Stimulated activated CD8-positive, alpha-beta memory T cell treated with anti-CD3 and anti-CD28 coated beads, Interleukin-4, amount 100 ng/mL, for 24 hours (primary cell): Measurements from ENCODE around the gene TSPYL6.
"Not testable (repeated sequence)": the region's sequence is repeated elsewhere in the genome, so short reads cannot be mapped to it uniquely, and the experiment has no call there.

Source experiments
- DNase-seq: peaks from one replicate; pipeline ENCODE4 v3.0.0-alpha.2; 2020; ENCODE audit warnings: low read depth

Gene TSPYL6

DNA sequence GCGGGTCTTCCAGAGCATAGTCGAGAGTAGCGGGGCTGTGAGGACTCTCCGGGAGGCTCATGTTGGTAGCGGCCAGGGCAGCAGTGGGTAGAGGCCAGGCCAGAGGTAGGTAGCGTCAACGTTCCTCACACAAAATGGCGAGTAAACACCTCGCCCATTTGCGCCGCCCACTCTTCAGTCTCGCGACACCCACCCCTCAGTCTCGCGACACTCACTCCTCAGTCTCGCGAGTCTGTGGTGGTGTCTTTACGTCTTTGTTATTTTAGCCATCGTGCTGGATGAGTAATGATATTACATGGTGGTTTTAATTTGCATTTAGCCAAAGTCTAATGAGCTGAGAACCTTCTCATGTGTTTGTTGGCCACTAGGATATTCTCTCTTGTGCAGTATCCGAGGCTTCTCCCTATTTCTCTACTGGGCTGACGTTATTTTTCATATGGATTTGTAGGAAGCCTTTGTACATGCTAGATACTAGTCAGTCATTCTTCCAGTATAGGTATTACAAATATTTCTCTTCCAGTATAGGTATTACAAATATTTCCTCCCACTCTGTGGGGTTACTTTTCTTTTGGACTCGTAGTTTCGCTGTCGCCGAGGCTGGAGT is at the start of gene TSPYL6:
TSS of gene TSPYL6 (minus strand) at position 139 of the 604 bp plus-strand sequence. CDS start at position 61, 78 bp downstream.
- no peak for DNase-seq

- no peak for DNase-seq
Measured at GRCh38 chr2:54303631-54304030, 47.6 kb upstream of the TSPYL6 start.

DNA sequence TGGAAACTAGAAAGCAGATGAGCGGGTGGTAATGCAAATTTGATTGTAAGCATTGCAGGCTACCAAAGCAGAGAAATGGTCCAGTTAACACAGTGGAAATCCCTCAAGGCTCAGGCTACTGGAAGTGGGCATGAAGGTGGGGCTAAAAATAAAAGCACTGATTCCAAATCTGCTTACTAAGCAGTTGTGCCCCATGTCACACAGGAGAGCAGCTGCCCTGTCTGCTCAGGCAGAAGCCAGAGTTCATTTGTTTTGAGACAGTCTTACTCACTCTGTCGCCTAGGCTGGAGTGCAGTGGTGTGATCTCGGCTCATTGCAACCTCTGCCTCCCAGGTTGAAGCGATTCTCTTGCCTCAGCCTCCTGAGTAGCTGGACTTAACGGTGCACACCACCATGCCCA is 42.5 kb upstream of the TSPYL6 start:
- no peak for DNase-seq

DNA sequence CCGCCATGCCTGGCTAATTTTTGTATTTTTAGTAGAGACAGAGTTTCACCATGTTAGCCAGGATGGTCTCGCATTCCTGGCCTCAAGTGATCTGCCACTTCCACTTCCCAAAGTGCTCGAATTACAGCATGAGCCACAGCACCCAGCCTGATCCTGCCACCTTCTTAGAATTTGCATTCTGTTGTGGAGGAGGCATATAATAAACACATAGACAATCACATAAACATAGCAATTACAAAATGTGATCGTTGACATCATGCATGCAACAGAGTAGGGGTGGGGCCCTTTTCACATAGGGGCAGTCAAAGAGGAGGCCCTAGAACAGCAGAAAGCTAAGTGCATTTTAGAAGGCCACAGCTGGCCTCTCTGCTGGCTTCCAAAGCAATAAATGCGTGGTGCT is 39.9 kb upstream of the TSPYL6 start:
- DNase-seq: no peak

DNA sequence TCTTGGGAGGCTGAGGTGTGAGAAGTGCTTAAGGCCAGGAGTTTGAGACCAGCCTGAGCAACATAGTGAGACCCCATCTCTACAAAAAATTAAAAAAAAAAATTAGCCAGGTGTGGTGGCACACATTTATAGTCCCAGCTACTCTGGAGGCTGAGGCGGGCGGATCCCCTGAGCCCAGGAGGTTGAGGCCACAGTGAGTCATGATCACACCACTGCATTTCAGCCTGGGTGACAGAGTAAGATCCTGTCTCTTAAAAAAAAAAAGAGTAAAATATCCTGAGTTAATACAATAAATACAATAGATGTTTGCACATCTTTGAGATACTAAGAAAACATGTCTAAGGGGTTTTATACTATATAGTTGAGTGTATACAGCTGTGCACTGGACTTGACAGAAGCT is 38.6 kb upstream of the TSPYL6 start:
- DNase-seq: not testable (repeated sequence)

DNA sequence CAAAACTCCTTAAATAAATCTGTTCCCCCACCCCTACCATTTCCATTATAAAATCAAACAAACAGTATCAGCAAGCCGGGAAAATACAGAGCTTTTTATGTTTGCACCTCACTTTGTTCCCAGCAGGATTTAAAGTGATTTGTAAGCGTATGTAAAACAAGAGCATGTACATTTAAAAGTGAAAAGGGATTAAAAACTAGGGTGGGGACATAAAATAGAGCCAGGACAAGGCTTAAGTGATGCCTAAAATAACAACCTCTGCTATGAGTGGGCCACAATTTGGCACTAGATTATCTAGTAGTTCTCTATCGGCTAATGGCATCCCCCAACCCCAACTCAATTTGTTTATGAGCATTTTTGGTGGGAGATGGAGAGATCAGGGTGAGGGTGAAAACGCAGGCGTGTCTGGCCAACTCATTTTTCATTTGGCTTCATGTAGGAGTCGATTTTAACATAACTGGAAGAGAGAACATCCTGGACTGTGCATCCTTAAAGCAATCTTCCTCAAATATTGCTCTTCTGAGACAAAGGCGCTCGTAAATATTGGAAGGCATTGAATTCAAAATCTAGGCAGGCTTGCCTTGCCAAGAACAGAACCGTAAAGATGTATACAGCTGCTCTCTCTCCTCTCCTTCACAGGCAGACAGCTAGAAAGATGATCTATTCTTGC is 34.5 kb upstream of the TSPYL6 start:
- no peak for DNase-seq

GRCh38 chr2:54289917-54290316 is 33.9 kb upstream of the TSPYL6 start:
- DNase-seq: no peak

DNA sequence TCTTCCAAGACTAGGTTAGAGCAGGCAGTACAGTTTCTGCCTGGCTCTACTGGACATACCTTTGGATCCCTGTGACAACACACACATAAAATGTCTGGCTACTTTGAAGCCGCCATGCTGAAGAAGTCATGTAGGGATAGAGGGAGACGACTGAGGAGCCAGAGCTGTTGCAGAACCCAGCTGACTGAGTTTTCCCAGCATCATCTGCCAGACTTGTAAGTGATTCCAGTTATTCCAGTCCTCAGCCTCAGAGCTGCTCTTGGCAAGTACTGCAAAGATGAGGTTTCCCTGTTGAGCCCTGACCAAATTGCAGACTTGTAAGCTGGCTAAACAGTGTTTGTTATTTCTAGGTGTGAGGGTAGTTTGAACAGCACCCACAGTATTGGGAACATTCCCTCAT is 31.5 kb upstream of the TSPYL6 start:
- no peak for DNase-seq

DNA sequence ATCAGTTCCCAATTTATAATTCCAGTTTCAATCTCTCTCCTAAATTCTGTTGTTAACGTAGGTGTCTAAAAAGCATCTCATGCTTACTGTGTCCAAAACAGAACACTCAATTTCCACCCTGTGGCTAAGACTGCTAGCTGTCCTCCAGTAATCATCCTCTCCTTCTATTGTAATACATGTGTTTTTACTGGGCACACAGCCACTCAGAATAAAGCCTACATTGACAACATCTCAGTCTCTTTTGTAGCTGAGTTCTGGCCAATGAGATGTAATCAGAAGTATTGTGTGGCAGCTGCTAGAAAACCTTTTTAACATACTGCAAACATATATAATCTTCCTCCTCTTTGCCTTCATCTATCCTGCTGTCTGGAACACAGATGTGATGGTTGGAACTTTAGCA is 29.4 kb upstream of the TSPYL6 start:
- no peak for DNase-seq

GRCh38 chr2:54284826-54285225 is 28.8 kb upstream of the TSPYL6 start:
- no peak for DNase-seq

- no peak for DNase-seq
Measured at GRCh38 chr2:54279385-54279784, 23.4 kb upstream of the TSPYL6 start.

- DNase-seq: no peak
Measured at GRCh38 chr2:54275541-54275940, 19.5 kb upstream of the TSPYL6 start.

- DNase-seq: no peak
Measured at GRCh38 chr2:54274781-54275242, 18.8 kb upstream of the TSPYL6 start.

GRCh38 chr2:54271843-54272627 is 16.0 kb upstream of the TSPYL6 start:
- DNase-seq: no peak

DNA sequence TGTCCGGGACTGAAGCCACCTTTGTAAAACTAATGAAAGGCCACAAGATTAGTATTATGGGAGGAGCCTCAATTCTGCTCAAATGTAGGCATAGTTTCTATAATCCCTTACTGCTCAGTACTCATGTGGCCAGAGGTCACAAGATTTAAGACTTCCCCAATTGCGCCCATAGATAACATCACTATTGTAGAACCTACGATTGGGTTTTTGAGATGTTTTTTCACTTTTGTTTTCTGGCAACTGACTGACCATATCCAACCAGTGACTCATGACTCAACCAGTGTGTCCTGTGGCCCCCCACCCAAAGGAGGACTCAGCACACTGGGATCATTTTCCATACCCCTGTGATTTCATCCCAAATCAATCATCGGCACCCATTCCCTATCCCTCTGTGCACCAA is 15.2 kb upstream of the TSPYL6 start:
- no peak for DNase-seq

DNA sequence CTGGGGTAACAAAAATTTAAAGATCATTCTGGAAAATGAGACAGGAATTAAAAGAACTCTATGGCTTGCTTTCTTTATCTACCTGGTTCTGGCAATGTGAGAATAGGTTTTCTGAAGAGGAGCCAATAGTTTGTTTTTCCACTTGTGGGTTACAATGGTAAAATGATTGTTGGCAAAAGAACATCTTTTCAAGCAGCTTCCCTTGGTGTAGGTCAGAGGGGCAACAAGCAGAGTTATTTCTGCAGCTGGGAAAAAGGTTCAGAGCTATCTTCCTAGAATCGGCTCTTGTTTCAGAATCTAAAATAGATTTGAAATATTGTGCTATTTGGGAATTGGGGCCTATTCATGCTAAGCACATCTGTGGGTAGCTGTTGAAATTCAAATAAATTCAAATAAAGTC is 11.5 kb upstream of the TSPYL6 start:
- no peak for DNase-seq

- DNase-seq: not testable (repeated sequence)
Measured at GRCh38 chr2:54265081-54265480, 9.1 kb upstream of the TSPYL6 start.

DNA sequence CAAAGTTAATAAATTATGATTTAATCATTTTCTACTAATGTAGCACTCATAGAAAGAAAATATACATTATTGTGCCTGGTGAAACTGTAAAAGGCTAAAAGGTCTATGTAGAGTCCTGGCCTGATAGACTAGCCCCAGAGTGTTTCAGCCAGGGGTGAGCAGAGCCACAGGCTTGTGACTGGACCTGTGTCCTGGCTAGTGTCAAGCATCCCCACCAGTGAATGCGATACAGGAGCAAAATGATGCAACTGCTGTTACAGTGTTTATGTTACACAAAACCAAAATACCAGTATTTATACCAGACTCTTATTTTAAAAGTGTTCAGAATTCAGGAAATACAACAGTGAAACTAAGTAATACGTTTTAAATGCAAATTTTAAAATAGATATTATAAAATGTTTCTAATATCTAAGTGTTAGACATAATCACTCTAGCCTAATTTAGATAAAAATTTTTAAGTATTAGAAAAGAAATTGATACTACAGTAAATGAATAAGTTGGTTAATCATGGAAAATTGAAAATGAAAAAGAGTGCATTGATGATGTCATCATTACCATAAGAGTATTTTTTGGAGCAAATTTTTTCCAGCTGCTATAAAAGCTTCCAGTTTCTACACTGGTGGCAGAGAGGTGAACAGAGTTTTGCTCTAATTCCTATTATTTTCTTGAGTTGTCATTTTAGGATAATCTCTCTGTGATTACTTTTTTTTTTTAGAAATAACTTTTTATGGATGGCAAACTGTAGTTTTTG is 6.2 kb upstream of the TSPYL6 start:
- DNase-seq: no peak

DNA sequence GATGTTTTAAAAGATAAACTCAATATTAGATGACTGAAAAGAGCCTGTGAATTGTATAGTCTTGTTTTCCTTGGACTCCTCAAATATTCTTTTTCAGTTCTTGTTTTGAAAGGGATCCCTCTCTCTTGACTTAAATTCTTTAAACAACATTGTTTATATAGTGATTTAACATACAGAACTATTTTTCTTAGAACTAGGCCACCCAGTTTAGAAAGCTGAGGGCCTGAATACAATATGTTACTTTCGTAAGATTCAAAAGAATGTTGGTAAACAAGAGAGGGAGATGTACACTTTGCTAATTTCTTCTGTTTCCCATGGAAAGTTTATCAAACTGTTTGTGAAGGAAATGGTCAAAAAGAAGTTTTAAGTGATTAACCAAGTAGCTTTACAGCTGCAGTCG is 5.5 kb upstream of the TSPYL6 start:
- no peak for DNase-seq

DNA sequence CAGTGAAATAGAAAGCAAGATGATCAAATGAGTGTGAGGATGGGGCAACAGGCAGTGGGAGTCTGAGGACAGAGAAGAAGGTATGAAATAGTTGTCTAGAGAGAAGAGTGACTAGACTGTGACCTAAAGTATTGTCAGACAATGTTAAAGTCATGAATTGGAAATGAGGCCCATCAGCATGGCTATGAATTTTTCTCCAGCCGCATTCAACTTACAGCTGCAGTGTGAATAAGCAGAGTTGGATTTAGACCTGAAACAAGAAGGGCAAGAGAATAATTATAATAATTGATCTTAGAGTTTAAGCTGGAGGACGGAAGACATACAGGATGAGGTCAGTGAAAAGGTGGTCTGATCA is 4.2 kb upstream of the TSPYL6 start:
- DNase-seq: no peak

- no peak for DNase-seq
Measured at GRCh38 chr2:54259413-54260240, 3.6 kb upstream of the TSPYL6 start.

GRCh38 chr2:54258166-54258565 is 2.1 kb upstream of the TSPYL6 start:
- DNase-seq: no peak
